Measurements from ENCODE around the gene TBX18. TPM values are rescaled to one million over a fixed set of nuclear protein-coding genes. Genes with fewer than 3 reads are reported as not detected.

TBX18 gene
- total and polyA plus RNA-seq, 2 of the 4 experiments (the other 2 are of a cell fraction): 0.86 to 1.3 TPM

DNA sequence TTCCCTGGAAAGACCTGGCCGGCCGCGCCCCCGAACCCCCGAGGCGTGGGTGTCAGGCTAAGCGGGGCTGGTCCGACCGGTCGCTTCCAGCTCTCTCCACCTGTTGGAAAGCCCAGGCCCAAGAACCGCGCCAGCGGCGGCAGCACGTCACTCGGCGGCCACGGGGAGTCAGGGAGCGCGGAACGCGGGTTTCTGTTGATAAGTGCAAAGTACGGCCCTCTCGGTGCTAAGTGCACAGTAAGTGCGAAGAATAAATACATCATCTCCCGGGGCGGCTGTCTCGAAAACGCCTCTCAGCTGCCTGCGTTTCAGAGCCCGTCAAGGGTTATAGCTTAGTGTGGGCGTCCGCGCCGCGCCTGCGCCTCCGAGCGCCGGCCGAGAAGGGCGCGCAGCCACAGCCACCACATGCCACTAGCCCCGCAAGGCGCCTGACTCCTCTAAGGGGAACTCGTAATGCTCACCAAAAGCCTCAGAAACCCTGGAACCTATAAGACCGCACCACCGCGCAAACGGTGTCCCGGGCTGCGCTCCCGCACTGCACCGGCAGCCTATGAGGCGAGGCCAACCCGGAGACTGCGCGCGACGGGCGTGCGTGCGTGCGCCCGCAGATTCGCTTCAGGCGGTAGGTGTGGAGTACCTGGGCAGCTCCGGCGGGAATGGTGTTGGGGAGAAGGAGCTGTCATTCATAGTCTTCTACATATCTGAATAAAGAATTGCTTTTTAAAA is 9.2 kb upstream of the TBX18 start (continued):
- no peak for TF ChIP-seq MAFK (IDR thresholded peaks at IDR 0.05; ENCODE audit: low read depth, low read length)
- TF ChIP-seq, protein P1, sequence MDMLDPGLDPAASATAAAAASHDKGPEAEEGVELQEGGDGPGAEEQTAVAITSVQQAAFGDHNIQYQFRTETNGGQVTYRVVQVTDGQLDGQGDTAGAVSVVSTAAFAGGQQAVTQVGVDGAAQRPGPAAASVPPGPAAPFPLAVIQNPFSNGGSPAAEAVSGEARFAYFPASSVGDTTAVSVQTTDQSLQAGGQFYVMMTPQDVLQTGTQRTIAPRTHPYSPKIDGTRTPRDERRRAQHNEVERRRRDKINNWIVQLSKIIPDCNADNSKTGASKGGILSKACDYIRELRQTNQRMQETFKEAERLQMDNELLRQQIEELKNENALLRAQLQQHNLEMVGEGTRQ (IDR thresholded peaks at IDR 0.05; ENCODE audit: low read depth, low read length): no peak

DNA sequence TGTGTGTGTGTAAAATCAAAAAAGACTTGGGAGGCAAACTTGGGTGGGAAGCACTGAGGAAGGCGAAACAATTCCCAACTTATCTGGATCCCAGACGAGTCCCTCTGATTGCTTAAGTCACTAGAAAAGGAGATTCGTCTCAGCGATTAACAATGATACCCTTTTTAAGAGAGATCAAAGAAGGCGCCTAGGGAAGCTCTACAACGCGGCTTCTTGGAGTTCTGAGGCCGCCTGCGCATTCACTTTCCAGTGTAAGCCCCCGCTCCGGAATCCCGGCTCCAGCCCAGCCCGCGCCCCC is 8.7 kb upstream of the TBX18 start:
- Histone ChIP-seq H3K9me1 (ENCODE audit: insufficient read depth, low read length) (no peaks in the 10 kb centered on the region), H4K91ac (ENCODE audit: insufficient read depth, low read depth, low read length) (no peak overlapping the region), H2BK15ac (ENCODE audit: low read depth, low read length) (no peak overlapping the region), H2AK9ac (replicated peaks; ENCODE audit: low read depth, low read length, poor library complexity) (no peak overlapping the region), H3K27me3 (ENCODE audit: control insufficient read depth, insufficient read depth, low read length) (peaks cover 68% of the 10 kb centered on the region), H2BK5ac (ENCODE audit: low read depth, low read length, poor library complexity, severe bottlenecking) (no peak overlapping the region), H2BK20ac (ENCODE audit: low read depth, low read length) (no peak overlapping the region), H3K4ac (ENCODE audit: low read depth, low read length) (no peak overlapping the region), H3K9me3 (ENCODE audit: control insufficient read depth, insufficient read depth, low read length) (peaks cover 3% of the 10 kb centered on the region), H2BK120ac (ENCODE audit: low read depth, low read length) (no peak overlapping the region), H2AK5ac (ENCODE audit: low read depth, low read length) (no peak overlapping the region), H3K4me3 (ENCODE audit: insufficient read depth, low read depth, low read length) (no peak overlapping the region), H3K56ac (ENCODE audit: extremely low read depth, insufficient read depth, low read length) (no peak overlapping the region), H4K8ac (ENCODE audit: low read depth in 2 of 2, low read length in 2 of 2) (no peak overlapping the region), H3K36me3 (ENCODE audit: control insufficient read depth, insufficient read depth, low read length) (no peaks in the 10 kb centered on the region), H3K4me2 (ENCODE audit: low read depth, low read length) (no peak overlapping the region), H3K79me1 (ENCODE audit: low read depth in 1 of 2, low read length in 2 of 2) (no peaks in the 10 kb centered on the region), H3K18ac (ENCODE audit: low read depth, low read length) (no peak overlapping the region), H4K5ac (ENCODE audit: low read depth, low read length) (no peak overlapping the region), H3K4me1 (ENCODE audit: control insufficient read depth, insufficient read depth, low read length) (no peaks in the 10 kb centered on the region), H3K27ac (ENCODE audit: insufficient read depth, low read length) (no peak overlapping the region), H3K23ac (ENCODE audit: low read depth, low read length) (no peak overlapping the region), H3K14ac (replicated peaks; ENCODE audit: low read depth, low read length) (no peak overlapping the region), H4K20me1 (ENCODE audit: insufficient read depth, low read length) (no peaks in the 10 kb centered on the region), H2AFZ (replicated peaks; ENCODE audit: low read length, poor library complexity) (no peak overlapping the region), H3K9ac (ENCODE audit: low read depth, low read length) (no peak overlapping the region)
- dilution Hi-C loops (cut with HindIII; ENCODE audit: low sequenced_read_pairs, unreplicated experiment): no loop called here
- TF ChIP-seq POLR2A (IDR thresholded peaks at IDR 0.05; ENCODE audit: low read depth, low read length) (no peak), CEBPB (IDR thresholded peaks at IDR 0.05; ENCODE audit: low read depth, low read length) (no peak), RFX5 (IDR thresholded peaks at IDR 0.05; ENCODE audit: low read depth, low read length) (no peak), FOS (IDR thresholded peaks at IDR 0.05; ENCODE audit: low read depth, low read length) (no peak)
- in situ Hi-C loops (cut with MboI; ENCODE audit: low sequenced_read_pairs): no loop called here
- ATAC-seq (ENCODE audit: low read depth) (no peak), DNase-seq (no peak)
- no TSS peak for BruUV-seq (replicated peaks)
- CTCF ChIA-PET: no interaction called here
- intact Hi-C loops (cut with micrococcal nuclease): no loop called here
- WGBS, 2 experiments (ENCODE audit: extremely low coverage in 2 of 2, insufficient read length in 1 of 2): 2% methylated on average over 13 of the region's 14 CpGs; no CpG with 5 or more reads in 1 of the 2 experiments
- POLR2A ChIA-PET (ENCODE audit: unreplicated experiment): interaction anchor here (0.5 kb wide), 1 partner anchor 87 kb away, joined by 3 read pairs; no protein-coding TSS in a partner anchor
